Measurements from ENCODE around the gene GAB2. TPM values are rescaled to one million over a fixed set of nuclear protein-coding genes. Genes with fewer than 3 reads are reported as not detected.

GAB2 gene
- total and polyA plus RNA-seq, 2 donors (not counting 1 experiment from before 2014, with no cell fraction given): 5.8 to 85.9 TPM

- H3K27me3 Mint-ChIP-seq: no peaks in the 10 kb centered on the region
Observed at GRCh38 chr11:78188286-78189173, 229.1 kb downstream of the GAB2 start, which contains the start of the genes KCTD21 and USP35. KCTD21 (minus strand) TSS chr11:78188626; CDS start chr11:78174554, 14,072 bp downstream. USP35 (plus strand) TSS chr11:78188919; CDS start chr11:78196246, 7,327 bp downstream.

More at GRCh38 chr11:78188286-78189173, 229.1 kb downstream of the GAB2 start, which contains the start of the genes KCTD21 and USP35:
- Histone ChIP-seq H2AFZ (ENCODE audit: insufficient read depth, low read depth, low read length, poor library complexity, severe bottlenecking) (peak within 1 kb of the TSS; percentile 89), H3K4me2 (replicated peaks; ENCODE audit: low read depth, low read length, poor library complexity, severe bottlenecking) (peak within 1 kb of the TSS; percentile 89), H3K79me2 (ENCODE audit: control insufficient read depth, insufficient read depth, low read length) (peaks cover 7% of the 10 kb centered on the region), H4K20me1 (ENCODE audit: control insufficient read depth, insufficient read depth, low read length, poor library complexity, severe bottlenecking) (no peaks in the 10 kb centered on the region), H3K4me3 (ENCODE audit: control extremely low read depth in 1 of 5, extremely low read depth in 1 of 5, insufficient read depth in 1 of 5, low read depth in 2 of 5, low read length in 4 of 5) (peak within 1 kb of the TSS; percentile 67 to 96 (median 90)), H3K9me3 (ENCODE audit: control extremely low read depth in 1 of 3, control insufficient read depth in 2 of 3, insufficient read depth in 1 of 3, low read length in 2 of 3) (no peaks in the 10 kb centered on the region), H3K27ac (ENCODE audit: low read length in 2 of 2) (peak within 1 kb of the TSS; percentile 55 to 77), H3K4me1 (ENCODE audit: control insufficient read depth in 2 of 2, insufficient read depth in 2 of 2, low read length in 2 of 2) (peaks cover 24 to 28% of the 10 kb centered on the region in 2 donors), H3K27me3 (replicated peaks in 1 of 4; ENCODE audit: control extremely low read depth in 1 of 4, control insufficient read depth in 3 of 4, insufficient read depth in 4 of 4, low read length in 3 of 4) (no peaks in the 10 kb centered on the region), H3K9ac (ENCODE audit: low read length) (peak within 1 kb of the TSS; percentile 99), H3K36me3 (replicated peaks in 1 of 2; ENCODE audit: control extremely low read depth in 1 of 2, control insufficient read depth in 1 of 2, extremely low read depth in 1 of 2, insufficient read depth in 2 of 2, low read length in 1 of 2) (no peaks in the 10 kb centered on the region)
- no peak for TF ChIP-seq EZH2 (IDR thresholded peaks at IDR 0.05; ENCODE audit: borderline replicate concordance, insufficient read depth, low read depth, low read length, poor library complexity, severe bottlenecking)
- TF ChIP-seq, protein P1, sequence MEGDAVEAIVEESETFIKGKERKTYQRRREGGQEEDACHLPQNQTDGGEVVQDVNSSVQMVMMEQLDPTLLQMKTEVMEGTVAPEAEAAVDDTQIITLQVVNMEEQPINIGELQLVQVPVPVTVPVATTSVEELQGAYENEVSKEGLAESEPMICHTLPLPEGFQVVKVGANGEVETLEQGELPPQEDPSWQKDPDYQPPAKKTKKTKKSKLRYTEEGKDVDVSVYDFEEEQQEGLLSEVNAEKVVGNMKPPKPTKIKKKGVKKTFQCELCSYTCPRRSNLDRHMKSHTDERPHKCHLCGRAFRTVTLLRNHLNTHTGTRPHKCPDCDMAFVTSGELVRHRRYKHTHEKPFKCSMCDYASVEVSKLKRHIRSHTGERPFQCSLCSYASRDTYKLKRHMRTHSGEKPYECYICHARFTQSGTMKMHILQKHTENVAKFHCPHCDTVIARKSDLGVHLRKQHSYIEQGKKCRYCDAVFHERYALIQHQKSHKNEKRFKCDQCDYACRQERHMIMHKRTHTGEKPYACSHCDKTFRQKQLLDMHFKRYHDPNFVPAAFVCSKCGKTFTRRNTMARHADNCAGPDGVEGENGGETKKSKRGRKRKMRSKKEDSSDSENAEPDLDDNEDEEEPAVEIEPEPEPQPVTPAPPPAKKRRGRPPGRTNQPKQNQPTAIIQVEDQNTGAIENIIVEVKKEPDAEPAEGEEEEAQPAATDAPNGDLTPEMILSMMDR (IDR thresholded peaks at IDR 0.05): no peak
- peak; percentile 93 for DNase-seq
- ChIA-PET CTCF (interaction anchor here (0.7 to 1.7 kb wide), 9 partner anchors 49 to 386 kb away, joined by 3 to 9 read pairs (median 3); partner anchors contain the start of genes ALG8, GAB2 and NARS2), POLR2A (interaction anchor here (0.6 to 1.8 kb wide), 3 partner anchors 49 to 131 kb away, joined by 3 to 11 read pairs (median 4); partner anchors contain the start of gene ALG8)
- Mint-ChIP-seq H3K4me3 (peak within 1 kb of the TSS; percentile 100), H3K4me1 (peaks cover 45% of the 10 kb centered on the region), H3K9me3 (ENCODE audit: insufficient read depth) (no peaks in the 10 kb centered on the region), H3K27ac (peak within 1 kb of the TSS; percentile 93)
- WGBS (ENCODE audit: insufficient coverage): under 1% methylated on average over 66 of the region's 74 CpGs
- peak; percentile 93 for ATAC-seq (ENCODE audit: low read depth)
- intact Hi-C loops (cut with micrococcal nuclease): loop anchor here (1.0 to 5.0 kb wide), 6 partner anchors 39 to 386 kb away; partner anchors contain the start of genes ALG8, GAB2, INTS4 and NARS2
